Stimulated activated CD4-positive, alpha-beta T cell treated with anti-CD3 and anti-CD28 coated beads, TNF-alpha, amount 100 ng/mL, for 1 hour (primary cell): ENCODE measurements around the gene DENND4B.
A peak's percentile ranks its signal among the peaks of the same experiment; 100 is the strongest.

Source experiments
- DNase-seq, 3 donors: peaks; one replicate each; pipeline ENCODE4 v3.0.0-alpha.2; 2020; ENCODE audit warnings: low read depth in 3 of 3, low spot score in 1 of 3

The DENND4B gene

GRCh38 chr1:153968972-153969371, 22.5 kb upstream of the DENND4B start:
- DNase-seq = no peak

- no peak for DNase-seq
Measured at GRCh38 chr1:153968408-153968807, 21.9 kb upstream of the DENND4B start.

DNA sequence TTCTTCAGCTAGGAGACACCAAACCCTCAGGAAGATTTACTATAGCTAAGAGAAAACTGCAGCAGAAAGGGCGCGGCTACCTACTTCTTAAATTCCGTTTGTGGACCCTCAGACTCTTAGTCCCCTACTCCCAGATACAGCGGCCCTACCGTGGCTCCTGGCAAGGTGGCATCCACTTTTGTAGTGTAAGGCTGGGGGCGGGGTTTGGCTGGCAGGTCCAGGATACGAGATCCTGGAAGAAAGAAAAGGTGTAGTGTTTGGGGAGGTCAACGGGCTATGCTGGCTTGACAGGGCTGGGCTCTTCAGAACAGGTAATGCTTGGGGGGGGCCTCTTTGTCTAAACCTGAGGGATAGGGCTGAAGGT, 21.5 kb upstream of the DENND4B start:
- no peak for DNase-seq

- peak; percentile 58 to 65 (median 63) for DNase-seq
Measured at GRCh38 chr1:153967107-153967999, 20.8 kb upstream of the DENND4B start, which contains the start of gene CREB3L4. Gene CREB3L4, plus strand, starts transcription at chr1:153967902. Its CDS starts 624 bp downstream, at chr1:153968526.

- no peak for DNase-seq
Measured at GRCh38 chr1:153963850-153964331, 17.4 kb upstream of the DENND4B start.

DNA sequence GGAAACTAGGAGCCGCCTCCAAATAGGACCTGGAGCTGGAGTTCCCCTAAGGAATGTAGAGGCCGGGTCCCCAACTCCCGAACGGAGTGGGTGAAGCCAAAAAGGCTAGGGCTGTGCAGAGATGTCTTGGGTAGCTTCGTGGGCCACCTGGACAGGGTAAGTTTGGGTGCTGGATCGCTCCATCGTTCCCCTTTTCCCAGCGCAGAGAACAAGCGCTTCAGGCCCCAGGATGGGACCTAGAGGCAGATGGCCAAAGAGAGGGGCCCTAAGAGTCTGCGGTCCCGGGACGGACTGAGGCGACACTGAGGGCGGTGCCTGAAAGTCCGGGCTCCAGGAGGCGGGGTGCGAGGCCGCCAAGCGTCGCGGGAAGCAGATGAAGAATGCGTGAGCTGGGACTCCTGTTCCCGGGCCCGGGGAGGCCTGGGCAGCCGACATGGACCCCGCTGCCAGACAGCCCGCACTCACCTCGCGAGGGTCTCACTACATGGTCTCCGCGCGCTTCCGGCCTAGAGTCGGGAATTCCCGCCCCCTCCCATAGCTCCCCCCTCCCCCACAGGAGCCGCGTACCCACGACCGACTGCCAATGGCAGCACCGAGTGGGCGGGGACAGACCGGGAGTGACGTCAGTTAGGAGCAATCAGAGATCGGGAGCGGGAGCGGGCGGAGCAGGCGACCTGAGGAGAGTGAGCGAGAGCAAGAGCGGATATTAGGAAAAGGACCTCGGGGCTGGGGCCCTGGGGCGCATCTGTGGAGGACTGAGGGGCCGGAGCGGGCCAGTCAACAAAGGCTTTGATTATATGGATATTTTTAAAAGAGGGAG, 16.7 kb upstream of the DENND4B start, which contains the start of gene SLC39A1:
Gene SLC39A1 (minus strand): TSS at position 508 of the 820 bp plus-strand sequence. CDS start 822 bp downstream, outside the sequence.
- DNase-seq = peak; percentile 82 to 89 (median 85)

DNA sequence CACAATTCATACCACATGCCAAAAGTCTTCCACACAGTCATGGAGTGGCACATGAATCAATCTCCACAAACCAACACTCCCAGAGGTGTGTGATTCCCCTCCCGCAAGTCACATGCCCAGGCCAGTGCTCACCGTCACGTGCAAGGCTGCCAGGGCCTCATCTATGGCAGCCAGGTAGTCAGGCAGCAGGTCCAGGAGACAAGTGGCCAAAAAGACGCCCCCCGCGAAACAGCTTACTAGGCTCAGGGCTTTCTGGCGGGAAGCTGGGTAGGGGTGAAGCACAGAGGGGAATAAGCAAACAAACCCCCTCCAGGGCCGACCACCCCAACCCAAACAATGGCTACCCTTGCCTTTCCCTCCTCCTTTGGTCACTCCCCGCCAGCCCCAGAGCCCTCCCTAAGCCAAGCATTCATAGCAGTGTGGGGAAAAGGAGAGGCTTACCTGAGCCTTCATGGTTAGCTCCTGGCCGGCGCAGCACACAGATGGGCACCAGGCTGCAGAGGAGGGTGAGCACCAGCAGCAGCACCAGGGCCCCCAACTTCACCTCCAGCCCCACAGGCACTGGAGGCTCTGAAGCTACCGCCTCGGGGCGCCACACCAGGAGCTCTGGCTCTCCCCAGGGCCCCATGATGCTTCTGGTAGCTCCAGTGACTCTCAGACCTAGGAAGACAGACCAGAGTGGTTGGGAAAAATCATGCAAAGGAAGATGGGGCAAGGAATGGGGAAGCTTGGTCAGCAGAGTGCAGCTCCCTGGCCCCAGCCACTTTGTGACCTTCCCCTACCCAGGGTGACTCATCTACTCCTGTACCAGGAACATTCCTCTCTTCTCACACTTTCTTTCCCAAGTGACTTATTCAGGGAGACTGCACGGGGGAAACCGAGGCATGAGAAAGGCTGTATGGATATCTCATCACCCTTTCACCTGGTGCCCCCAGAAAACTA, 15.8 kb upstream of the DENND4B start:
- DNase-seq = no peak

DNA sequence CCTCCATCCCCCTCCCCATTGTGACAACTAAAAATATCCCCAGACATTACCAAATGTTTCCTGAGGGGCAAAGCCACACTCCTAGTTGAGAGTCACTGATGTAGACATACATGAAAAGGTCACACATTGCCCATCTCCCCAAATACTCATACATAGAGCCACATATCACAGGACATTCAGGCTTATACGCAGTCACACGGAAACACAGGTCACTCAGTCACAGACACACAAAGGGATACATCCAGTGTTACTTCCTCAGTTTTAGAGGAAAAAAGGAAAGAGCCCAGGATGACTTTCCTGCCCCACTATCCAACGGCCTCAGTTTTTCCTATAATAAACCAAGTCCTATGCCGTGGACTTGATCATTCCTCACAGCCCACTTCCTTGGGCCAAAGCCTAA, 14.9 kb upstream of the DENND4B start:
- no peak for DNase-seq

- DNase-seq = no peak
Measured at GRCh38 chr1:153960206-153960605, 13.7 kb upstream of the DENND4B start.

DNA sequence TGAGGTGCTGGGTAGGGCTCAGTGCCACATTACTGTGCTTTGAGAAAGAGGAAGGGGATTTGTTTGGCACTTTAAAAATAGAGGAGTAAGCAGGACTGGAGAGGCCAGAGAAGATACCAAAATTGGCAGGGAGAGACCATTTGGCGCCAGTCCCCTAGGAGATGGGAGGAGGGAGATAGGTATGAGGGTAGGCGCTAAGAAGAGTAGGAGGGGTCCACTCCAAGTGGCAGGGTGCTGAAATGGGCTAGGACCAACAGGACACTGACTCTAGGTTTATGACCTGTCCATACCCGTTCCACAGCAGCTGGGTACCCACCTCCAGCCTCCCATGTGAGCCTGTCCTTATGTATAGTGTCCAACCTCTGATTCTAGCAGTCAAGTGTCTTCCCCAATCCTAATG, 12.9 kb upstream of the DENND4B start:
- no peak for DNase-seq

DNA sequence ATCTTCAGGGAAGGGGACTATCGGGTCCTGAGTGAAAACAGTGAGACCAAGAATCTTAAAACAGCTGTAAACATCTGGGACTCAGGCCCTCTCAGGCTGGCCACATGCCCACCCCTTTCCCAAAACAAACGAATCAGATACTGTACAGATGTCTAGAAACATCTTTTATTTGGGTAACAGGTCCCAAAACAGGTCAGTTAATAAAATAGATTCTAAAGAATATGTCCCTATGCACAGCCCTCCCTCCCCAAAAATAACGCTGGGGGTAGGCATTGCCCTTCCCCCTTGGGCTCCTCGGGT, 12.4 kb upstream of the DENND4B start:
- no peak for DNase-seq

- peak; percentile 90 to 92 (median 91) for DNase-seq
Measured at GRCh38 chr1:153958111-153958960, 11.8 kb upstream of the DENND4B start, which contains the start of gene CRTC2. Gene CRTC2, minus strand, starts transcription at chr1:153958612. Its CDS starts 115 bp downstream, at chr1:153958497.

- DNase-seq = no peak
Measured at GRCh38 chr1:153957744-153958110, 11.2 kb upstream of the DENND4B start.

GRCh38 chr1:153956997-153957715, 10.6 kb upstream of the DENND4B start:
- DNase-seq = no peak

DNA sequence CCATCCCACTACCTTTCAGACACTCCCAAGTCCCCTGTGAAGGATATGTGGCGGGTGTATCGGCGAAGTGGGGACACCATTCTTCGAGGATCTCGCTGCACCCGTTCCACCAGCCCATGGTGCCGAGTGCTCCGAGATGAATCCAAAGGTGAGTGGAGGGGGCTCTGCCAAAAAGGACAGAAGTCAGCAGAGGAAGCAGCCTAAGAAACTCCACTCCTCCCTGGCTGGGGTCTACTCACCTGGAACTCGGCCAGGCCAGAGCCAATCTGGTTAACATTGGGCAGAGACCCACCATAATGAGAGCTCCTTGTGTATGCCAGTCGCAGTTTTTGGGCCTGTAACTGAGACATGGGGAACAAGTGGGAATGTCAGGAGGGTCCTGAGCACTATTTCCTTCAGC, 8.3 kb upstream of the DENND4B start:
- DNase-seq = no peak

GRCh38 chr1:153953859-153954365, 7.4 kb upstream of the DENND4B start:
- DNase-seq = no peak

DNA sequence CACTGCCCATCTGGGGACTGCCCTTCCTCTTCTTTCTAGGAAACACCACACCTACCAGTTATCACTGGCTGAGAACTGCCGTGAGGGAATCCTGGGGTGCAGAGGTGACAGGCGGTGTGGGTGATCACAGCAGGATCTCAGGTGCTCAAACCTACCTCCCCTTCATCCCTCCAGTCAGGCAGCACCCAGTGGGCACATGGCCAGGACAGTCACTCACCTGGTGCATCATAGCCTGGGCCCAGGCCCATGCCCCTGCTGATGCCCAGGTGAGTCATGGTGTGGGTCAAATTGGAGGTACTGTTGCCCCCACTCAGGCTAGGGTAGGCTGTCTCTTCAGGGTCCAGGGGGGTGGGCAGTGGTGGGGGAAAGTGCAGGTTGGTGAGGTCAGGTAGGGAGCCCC, 5.3 kb upstream of the DENND4B start:
- no peak for DNase-seq

DNA sequence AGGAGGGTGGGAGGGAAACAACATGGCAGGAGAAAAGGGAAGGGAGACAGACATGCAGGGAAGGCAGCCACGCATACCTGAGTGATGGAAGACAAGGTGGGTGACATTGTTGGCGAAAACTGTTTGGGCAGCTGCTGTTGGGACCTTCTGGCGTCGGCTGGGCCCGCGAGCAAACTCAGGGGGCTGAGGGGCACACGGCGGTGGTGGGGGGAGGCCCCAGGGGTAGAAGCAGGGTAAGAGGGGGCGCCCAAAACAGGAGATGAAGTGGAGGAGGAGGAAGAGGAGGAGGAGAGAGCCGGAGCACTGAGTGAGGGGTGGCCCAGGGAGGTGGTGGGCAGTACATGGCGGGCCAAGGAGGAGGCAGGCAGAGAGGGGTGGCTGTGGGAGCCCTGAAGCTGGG, 4.7 kb upstream of the DENND4B start:
- DNase-seq = no peak
